ENCODE results near the gene HIBCH. TPM values are rescaled to one million over a fixed set of nuclear protein-coding genes. Genes with fewer than 3 reads are reported as not detected.

The HIBCH gene
- total RNA-seq, 2 donors from 2014 or later = 30.8 to 46.7 TPM

DNA sequence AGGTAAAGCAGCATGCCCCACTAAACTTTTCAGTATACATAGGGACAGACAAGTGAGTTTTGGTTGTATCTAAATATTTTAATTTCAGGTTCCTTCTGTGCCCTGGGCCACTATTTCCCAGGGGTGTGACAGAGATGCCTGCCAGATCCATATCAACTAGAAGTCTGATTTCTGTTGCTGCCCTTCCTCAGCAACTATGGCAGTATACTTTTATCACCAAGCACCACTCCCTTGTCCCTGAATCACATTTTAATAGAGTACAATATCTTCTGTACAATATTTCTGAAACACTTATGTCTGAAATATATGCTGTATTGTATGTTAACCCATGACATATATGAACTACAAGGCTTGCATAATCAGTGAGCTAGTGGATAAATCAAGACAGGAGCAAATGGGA is 117.6 kb downstream of the HIBCH start:
- DNase-seq = no peak
- Mint-ChIP-seq H3K27me3 (ENCODE audit: insufficient read depth) (no peaks in the 10 kb centered on the region), H3K4me1 (peaks cover 34% of the 10 kb centered on the region), H3K27ac (no peak overlapping the region), H3K9me3 (no peaks in the 10 kb centered on the region), H3K36me3 (ENCODE audit: low read depth) (peaks cover 7% of the 10 kb centered on the region), H3K4me3 (no peak overlapping the region)
- Histone ChIP-seq H3K4me3 (ENCODE audit: low read length) (no peak overlapping the region), H3K27me3 (ENCODE audit: control insufficient read depth, insufficient read depth, low read length, poor library complexity, severe bottlenecking) (peaks cover 9% of the 10 kb centered on the region), H3K9ac (ENCODE audit: extremely low read depth, low read length, poor library complexity, severe bottlenecking) (no peak overlapping the region), H3K27ac (ENCODE audit: low read depth, low read length) (no peak overlapping the region), H3K9me3 (ENCODE audit: control insufficient read depth, low read length) (peaks cover 7% of the 10 kb centered on the region), H3K4me1 (ENCODE audit: control insufficient read depth, insufficient read depth, low read length) (peaks cover 20% of the 10 kb centered on the region), H3K36me3 (ENCODE audit: control insufficient read depth, insufficient read depth, low read length) (peaks cover 29% of the 10 kb centered on the region)
- TF ChIP-seq, protein P1, sequence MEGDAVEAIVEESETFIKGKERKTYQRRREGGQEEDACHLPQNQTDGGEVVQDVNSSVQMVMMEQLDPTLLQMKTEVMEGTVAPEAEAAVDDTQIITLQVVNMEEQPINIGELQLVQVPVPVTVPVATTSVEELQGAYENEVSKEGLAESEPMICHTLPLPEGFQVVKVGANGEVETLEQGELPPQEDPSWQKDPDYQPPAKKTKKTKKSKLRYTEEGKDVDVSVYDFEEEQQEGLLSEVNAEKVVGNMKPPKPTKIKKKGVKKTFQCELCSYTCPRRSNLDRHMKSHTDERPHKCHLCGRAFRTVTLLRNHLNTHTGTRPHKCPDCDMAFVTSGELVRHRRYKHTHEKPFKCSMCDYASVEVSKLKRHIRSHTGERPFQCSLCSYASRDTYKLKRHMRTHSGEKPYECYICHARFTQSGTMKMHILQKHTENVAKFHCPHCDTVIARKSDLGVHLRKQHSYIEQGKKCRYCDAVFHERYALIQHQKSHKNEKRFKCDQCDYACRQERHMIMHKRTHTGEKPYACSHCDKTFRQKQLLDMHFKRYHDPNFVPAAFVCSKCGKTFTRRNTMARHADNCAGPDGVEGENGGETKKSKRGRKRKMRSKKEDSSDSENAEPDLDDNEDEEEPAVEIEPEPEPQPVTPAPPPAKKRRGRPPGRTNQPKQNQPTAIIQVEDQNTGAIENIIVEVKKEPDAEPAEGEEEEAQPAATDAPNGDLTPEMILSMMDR (conservative IDR thresholded peaks at IDR 0.05) = no peak

DNA sequence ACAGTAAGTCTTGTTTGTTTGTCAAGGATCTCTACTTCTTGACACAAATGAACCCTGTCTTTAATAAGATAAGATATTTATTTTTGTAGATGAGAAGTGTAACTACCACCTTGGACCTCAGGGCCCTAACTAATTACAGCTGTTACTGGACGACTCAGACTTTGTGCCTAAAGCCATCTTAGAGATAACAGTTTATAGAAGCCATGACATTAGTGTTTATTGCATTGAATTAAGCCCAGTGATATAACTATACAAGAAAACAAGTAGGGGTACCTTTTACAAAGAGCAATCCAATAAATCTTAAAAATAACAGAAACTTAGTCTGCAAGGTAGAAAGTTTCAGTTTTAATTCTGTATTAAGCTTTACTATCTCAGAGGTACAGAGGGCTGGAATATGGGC is 119.0 kb downstream of the HIBCH start:
- Mint-ChIP-seq H3K4me1 (peaks cover 29% of the 10 kb centered on the region), H3K27ac (no peak overlapping the region), H3K36me3 (ENCODE audit: low read depth) (peaks cover 10% of the 10 kb centered on the region), H3K9me3 (no peaks in the 10 kb centered on the region), H3K4me3 (no peak overlapping the region), H3K27me3 (ENCODE audit: insufficient read depth) (no peaks in the 10 kb centered on the region)
- TF ChIP-seq, protein P1 (conservative IDR thresholded peaks at IDR 0.05) = no peak
- peaks cover 33% of the 10 kb centered on the region for H3K36me3 ChIP-seq (ENCODE audit: control insufficient read depth, insufficient read depth, low read length)
- peaks cover 18% of the 10 kb centered on the region for H3K4me1 ChIP-seq (ENCODE audit: control insufficient read depth, insufficient read depth, low read length)
- H3K27me3 ChIP-seq (ENCODE audit: control insufficient read depth, insufficient read depth, low read length, poor library complexity, severe bottlenecking) = peaks cover 9% of the 10 kb centered on the region
- no peak overlapping the region for H3K4me3 ChIP-seq (ENCODE audit: low read length)
- peaks cover 14% of the 10 kb centered on the region for H3K9me3 ChIP-seq (ENCODE audit: control insufficient read depth, low read length)
- DNase-seq = no peak
- H3K27ac ChIP-seq (ENCODE audit: low read depth, low read length) = no peak overlapping the region
- 93% methylated on average over 1 of the region's 1 CpG; no CpG with 5 or more reads in 1 of the 2 experiments for WGBS, 2 experiments (ENCODE audit: insufficient coverage in 1 of 2, insufficient read length in 1 of 2)
- H3K9ac ChIP-seq (ENCODE audit: extremely low read depth, low read length, poor library complexity, severe bottlenecking) = no peak overlapping the region

DNA sequence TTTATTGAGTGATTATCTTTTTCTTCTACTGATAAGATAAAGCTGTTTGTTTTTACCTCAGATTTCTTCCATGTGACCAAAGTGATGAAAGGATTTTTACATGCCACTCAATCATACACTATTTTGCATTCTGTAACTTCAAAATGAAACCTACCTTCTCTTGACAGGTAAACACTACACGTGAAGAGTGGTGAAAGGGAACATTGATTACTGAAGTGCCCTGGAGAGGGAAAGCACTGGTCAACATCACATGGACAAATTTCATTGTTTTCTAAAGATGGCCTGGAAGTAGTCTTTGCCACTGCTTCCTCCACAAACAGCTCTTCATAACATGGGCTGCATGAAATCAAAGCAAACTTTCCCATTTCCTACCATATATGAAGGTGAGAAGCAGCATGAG is 120.1 kb downstream of the HIBCH start:
- no peak overlapping the region for H3K4me3 Mint-ChIP-seq
- H3K27ac Mint-ChIP-seq = no peak overlapping the region
- TF ChIP-seq, protein P1 (conservative IDR thresholded peaks at IDR 0.05) = no peak
- Histone ChIP-seq H3K27ac (ENCODE audit: low read depth, low read length) (no peak overlapping the region), H3K9me3 (ENCODE audit: control insufficient read depth, low read length) (peaks cover 14% of the 10 kb centered on the region), H3K4me1 (ENCODE audit: control insufficient read depth, insufficient read depth, low read length) (peaks cover 16% of the 10 kb centered on the region), H3K36me3 (ENCODE audit: control insufficient read depth, insufficient read depth, low read length) (peaks cover 33% of the 10 kb centered on the region), H3K4me3 (ENCODE audit: low read length) (no peak overlapping the region), H3K27me3 (ENCODE audit: control insufficient read depth, insufficient read depth, low read length, poor library complexity, severe bottlenecking) (peaks cover 9% of the 10 kb centered on the region), H3K9ac (ENCODE audit: extremely low read depth, low read length, poor library complexity, severe bottlenecking) (no peak overlapping the region)
- peaks cover 29% of the 10 kb centered on the region for H3K4me1 Mint-ChIP-seq
- no peaks in the 10 kb centered on the region for H3K27me3 Mint-ChIP-seq (ENCODE audit: insufficient read depth)
- WGBS, 2 experiments (ENCODE audit: insufficient coverage in 1 of 2, insufficient read length in 1 of 2) = 85 to 100% methylated on average over 1 of the region's 1 CpG
- H3K36me3 Mint-ChIP-seq (ENCODE audit: low read depth) = peaks cover 10% of the 10 kb centered on the region
- H3K9me3 Mint-ChIP-seq = no peaks in the 10 kb centered on the region
- no peak for DNase-seq
